DMS 273 (cell line): Measurements from ENCODE around the gene CYBB.
"Not testable (repeated sequence)": the region's sequence is repeated elsewhere in the genome, so short reads cannot be mapped to it uniquely, and the experiment has no call there.

ENCODE experiments used
- DNase-seq: peaks from one replicate; lab custom pipeline; 2025; ENCODE audit not compliant: unreplicated experiment; lab: John Stamatoyannopoulos, UW

Gene CYBB

GRCh38 chrX:37779857-37780256 lies at the start of gene CYBB:
Gene CYBB, plus strand, starts transcription at chrX:37780059. Its CDS starts 19 bp downstream, at chrX:37780078.
- no peak for DNase-seq

- peak; percentile 88 for DNase-seq
These were observed 34.5 kb upstream of the CYBB start for GRCh38 chrX:37745354-37745753.

- DNase-seq = no peak
These were observed 34.0 kb upstream of the CYBB start for GRCh38 chrX:37745835-37746217.

GRCh38 chrX:37746218-37746941 lies 33.5 kb upstream of the CYBB start:
- no peak for DNase-seq

- DNase-seq = no peak
These were observed 32.9 kb upstream of the CYBB start for GRCh38 chrX:37746951-37747350.

GRCh38 chrX:37752281-37752680 lies 27.6 kb upstream of the CYBB start:
- no peak for DNase-seq

- no peak for DNase-seq
These were observed 26.9 kb upstream of the CYBB start for GRCh38 chrX:37752936-37753335.

- DNase-seq = no peak
These were observed 26.5 kb upstream of the CYBB start for GRCh38 chrX:37753384-37753783.

GRCh38 chrX:37754516-37754915 lies 25.3 kb upstream of the CYBB start:
- DNase-seq = no peak

GRCh38 chrX:37755025-37755424 lies 24.8 kb upstream of the CYBB start:
- DNase-seq = no peak

GRCh38 chrX:37757082-37757481 lies 22.8 kb upstream of the CYBB start:
- DNase-seq = no peak

- DNase-seq = no peak
These were observed 20.5 kb upstream of the CYBB start for GRCh38 chrX:37759351-37759750.

GRCh38 chrX:37759878-37760418 lies 19.9 kb upstream of the CYBB start:
- DNase-seq = no peak

GRCh38 chrX:37763400-37763799 lies 16.5 kb upstream of the CYBB start:
- no peak for DNase-seq

- peak; percentile 16 for DNase-seq
These were observed 14.4 kb upstream of the CYBB start for GRCh38 chrX:37765507-37765906.

GRCh38 chrX:37767430-37767829 lies 12.4 kb upstream of the CYBB start:
- DNase-seq = no peak

- not testable (repeated sequence) for DNase-seq
These were observed 11.0 kb upstream of the CYBB start for GRCh38 chrX:37768866-37769265.

- DNase-seq = no peak
These were observed 3.4 kb upstream of the CYBB start for GRCh38 chrX:37776283-37776986.

GRCh38 chrX:37776987-37777325 lies 2.9 kb upstream of the CYBB start:
- DNase-seq = no peak

- no peak for DNase-seq
These were observed 1.2 kb downstream of the CYBB start for GRCh38 chrX:37781081-37781480.

- DNase-seq = no peak
These were observed 2.0 kb downstream of the CYBB start for GRCh38 chrX:37781814-37782213.

GRCh38 chrX:37782359-37782758 lies 2.5 kb downstream of the CYBB start:
- no peak for DNase-seq
